Tibial artery (tissue), 4 donors: ENCODE measurements around the gene CCNY.

Source experiments
- DNase-seq, 2 donors: peaks; one replicate each; pipeline ENCODE4 v3.0.0-alpha.2; 2019
- H3K27ac ChIP-seq, 2 donors: fragments of 200-600 bp; sonication (generic) in 1 of 2; 1 replicate in 1 of 2; 2 replicates in 1 of 2; pipeline ENCODE4 v1.5.1; 2018 to 2019; ENCODE audit warnings: mild to moderate bottlenecking in 1 of 2
- H3K27me3 ChIP-seq, 2 donors: fragments of 200-600 bp; sonication (generic) in 1 of 2; one replicate each; pipeline versions ENCODE4 v1.5.1 to v1.6.0; 2016 to 2019
- H3K36me3 ChIP-seq, 3 donors: fragments of 200-600 bp; sonication (generic) in 2 of 3; one replicate each; pipeline ENCODE4 v1.5.1; 2016 to 2019; ENCODE audit warnings: mild to moderate bottlenecking in 2 of 3
- H3K4me1 ChIP-seq, 4 donors: fragments of 200-600 bp; sonication (generic) in 2 of 4; 1 replicate in 3 of 4; 2 replicates in 1 of 4; pipeline ENCODE4 v1.5.1; 2016 to 2019
- H3K4me3 ChIP-seq, 2 donors: fragments of 200-600 bp; sonication (generic) in 1 of 2; 1 replicate in 1 of 2; 2 replicates in 1 of 2; pipeline ENCODE4 v1.5.1; 2018 to 2019; ENCODE audit warnings: mild to moderate bottlenecking in 2 of 2
- H3K9me3 ChIP-seq, 3 donors: fragments of 200-600 bp; sonication (generic) in 1 of 3; one replicate each; pipeline ENCODE4 v1.5.1; 2016 to 2019
- CTCF ChIP-seq, 2 experiments: fragments of 200-600 bp in 1 of 2; fragments of 450-650 bp in 1 of 2; IDR thresholded peaks; one replicate each; pipeline ENCODE4 v1.5.1; 2017 to 2019; ENCODE audit warnings: antibody characterized with exemption in 2 of 2, mild to moderate bottlenecking in 1 of 2, moderate library complexity in 1 of 2
- intact Hi-C: fragments of 100-400 bp; cut with DNase I; formaldehyde crosslinking; loops from one replicate; pipeline ENCODE4 v1.15.0; 2023; ENCODE audit warnings: low total_unique reads

Gene CCNY

DNA sequence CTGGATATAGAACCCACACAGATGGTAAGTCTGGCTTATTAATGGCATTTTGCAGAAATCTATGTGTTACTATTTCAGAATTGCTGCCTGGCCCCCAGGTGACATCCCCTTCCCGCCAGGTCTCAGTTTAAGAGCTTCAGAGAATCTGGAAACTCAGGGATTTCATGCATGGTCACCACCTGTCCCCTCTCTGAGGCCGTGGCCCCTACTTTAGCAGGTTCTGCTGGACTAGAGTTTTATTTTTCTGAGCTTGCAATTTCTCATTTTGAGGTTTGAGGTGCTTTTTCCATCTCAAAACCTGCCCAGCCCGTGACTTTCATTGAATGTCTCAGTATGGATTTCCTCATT, 244.1 kb downstream of the CCNY start:
- intact Hi-C loops = no loop called here
- TF ChIP-seq CTCF (IDR thresholded peaks at IDR 0.05) = no peak
- Histone ChIP-seq H3K4me3 (no peak overlapping the region), H3K27ac (no peak overlapping the region), H3K36me3 (no peaks in the 10 kb centered on the region), H3K9me3 (no peaks in the 10 kb centered on the region), H3K4me1 (no peaks in the 10 kb centered on the region), H3K27me3 (no peaks in the 10 kb centered on the region)
- no peak for DNase-seq

DNA sequence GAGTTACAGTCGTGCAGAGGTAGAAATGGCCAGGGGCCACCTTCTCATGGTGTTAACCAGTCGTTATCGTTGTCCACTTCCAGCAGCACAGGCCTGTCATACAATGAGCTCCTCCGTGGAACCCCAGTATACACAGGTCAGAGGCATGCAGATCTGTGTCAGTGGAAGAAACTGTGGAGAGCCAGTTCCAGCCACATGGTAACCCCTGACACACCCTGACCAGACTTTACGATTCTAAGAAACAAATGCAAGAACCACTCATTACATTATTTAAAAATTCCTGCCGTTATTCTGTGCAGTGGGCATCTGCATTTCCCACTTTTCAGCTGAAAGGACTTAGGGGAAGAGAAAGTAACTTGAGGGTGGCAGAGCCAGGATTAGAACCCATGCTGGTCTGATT, 245.3 kb downstream of the CCNY start:
- no peaks in the 10 kb centered on the region for H3K36me3 ChIP-seq
- H3K27ac ChIP-seq = no peak overlapping the region
- TF ChIP-seq CTCF (IDR thresholded peaks at IDR 0.05) = no peak
- DNase-seq = no peak
- no peaks in the 10 kb centered on the region for H3K27me3 ChIP-seq
- intact Hi-C loops = no loop called here
- no peaks in the 10 kb centered on the region for H3K9me3 ChIP-seq
- H3K4me1 ChIP-seq = no peaks in the 10 kb centered on the region
- H3K4me3 ChIP-seq = no peak overlapping the region

DNA sequence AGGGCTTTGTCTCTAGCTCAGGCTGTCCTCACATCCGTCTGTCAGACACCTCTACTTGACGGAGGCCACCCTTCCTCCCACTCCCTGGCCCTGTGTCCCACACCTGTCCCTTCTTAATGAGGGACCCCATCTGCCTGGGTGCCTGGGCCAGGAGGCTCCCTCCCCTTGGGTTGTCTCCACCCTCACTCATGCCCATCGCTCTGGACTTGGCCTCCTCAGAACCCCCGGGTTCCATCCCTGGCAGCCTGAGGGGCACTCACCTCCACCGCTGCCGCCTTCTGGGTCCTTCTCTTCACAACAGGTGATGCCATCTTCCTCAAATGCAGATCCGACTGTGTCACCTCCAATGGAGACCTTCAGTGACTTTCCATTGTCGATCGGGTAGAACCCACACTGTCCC, 248.6 kb downstream of the CCNY start:
- no peak overlapping the region for H3K4me3 ChIP-seq
- no peaks in the 10 kb centered on the region for H3K27me3 ChIP-seq
- TF ChIP-seq CTCF (IDR thresholded peaks at IDR 0.05) = no peak
- no peaks in the 10 kb centered on the region for H3K4me1 ChIP-seq
- no peak for DNase-seq
- H3K36me3 ChIP-seq = no peaks in the 10 kb centered on the region
- H3K9me3 ChIP-seq = no peaks in the 10 kb centered on the region
- H3K27ac ChIP-seq = no peak overlapping the region
- intact Hi-C loops = no loop called here

GRCh38 chr10:35585356-35585755, 249.0 kb downstream of the CCNY start:
- Histone ChIP-seq H3K27me3 (no peaks in the 10 kb centered on the region), H3K4me1 (no peaks in the 10 kb centered on the region), H3K9me3 (no peaks in the 10 kb centered on the region), H3K36me3 (no peaks in the 10 kb centered on the region), H3K4me3 (no peak overlapping the region), H3K27ac (no peak overlapping the region)
- no peak for TF ChIP-seq CTCF (IDR thresholded peaks at IDR 0.05)
- no peak for DNase-seq
- intact Hi-C loops = no loop called here

GRCh38 chr10:35585903-35586535, 249.7 kb downstream of the CCNY start:
- DNase-seq = no peak
- Histone ChIP-seq H3K36me3 (no peaks in the 10 kb centered on the region), H3K27ac (no peak overlapping the region), H3K9me3 (peaks cover 0 to 5% (median 0%) of the 10 kb centered on the region in 3 donors), H3K4me1 (no peaks in the 10 kb centered on the region), H3K27me3 (peaks cover 0 to 3% of the 10 kb centered on the region in 2 donors), H3K4me3 (no peak overlapping the region)
- TF ChIP-seq CTCF (IDR thresholded peaks at IDR 0.05) = no peak
- intact Hi-C loops = no loop called here

DNA sequence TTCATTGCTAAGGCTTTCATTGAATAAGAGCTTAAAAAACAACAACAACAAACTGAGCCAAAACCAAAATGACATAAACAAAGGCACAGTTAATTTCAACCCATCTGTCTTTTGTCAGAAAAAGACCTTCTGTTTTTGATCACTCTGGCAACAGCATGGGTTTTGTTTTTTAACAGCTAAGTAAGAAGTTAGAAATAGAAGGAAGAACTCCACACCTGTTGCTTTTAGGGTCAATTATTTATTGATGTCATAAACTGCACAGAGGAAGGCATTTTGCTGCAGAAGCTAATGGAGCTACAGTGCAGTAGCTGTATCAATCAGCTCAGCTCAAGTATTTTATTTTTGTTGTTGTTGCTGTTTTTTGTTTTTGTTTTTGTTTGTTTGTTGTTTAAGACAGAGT, 252.5 kb downstream of the CCNY start:
- TF ChIP-seq CTCF (IDR thresholded peaks at IDR 0.05) = no peak
- H3K4me3 ChIP-seq = no peak overlapping the region
- H3K9me3 ChIP-seq = peaks cover 0 to 5% (median 0%) of the 10 kb centered on the region in 3 donors
- no peak for DNase-seq
- no peaks in the 10 kb centered on the region for H3K4me1 ChIP-seq
- intact Hi-C loops = no loop called here
- peaks cover 0 to 3% of the 10 kb centered on the region in 2 donors for H3K27me3 ChIP-seq
- no peak overlapping the region for H3K27ac ChIP-seq
- H3K36me3 ChIP-seq = no peaks in the 10 kb centered on the region
